ENCODE results near the gene ATP8A2. TPM values are rescaled to one million over a fixed set of nuclear protein-coding genes. Genes with fewer than 3 reads are reported as not detected.

Gene ATP8A2
- total and polyA plus RNA-seq, 12 donors = under 0.01 to 0.18 (median 0.10) TPM; not detected in 3

DNA sequence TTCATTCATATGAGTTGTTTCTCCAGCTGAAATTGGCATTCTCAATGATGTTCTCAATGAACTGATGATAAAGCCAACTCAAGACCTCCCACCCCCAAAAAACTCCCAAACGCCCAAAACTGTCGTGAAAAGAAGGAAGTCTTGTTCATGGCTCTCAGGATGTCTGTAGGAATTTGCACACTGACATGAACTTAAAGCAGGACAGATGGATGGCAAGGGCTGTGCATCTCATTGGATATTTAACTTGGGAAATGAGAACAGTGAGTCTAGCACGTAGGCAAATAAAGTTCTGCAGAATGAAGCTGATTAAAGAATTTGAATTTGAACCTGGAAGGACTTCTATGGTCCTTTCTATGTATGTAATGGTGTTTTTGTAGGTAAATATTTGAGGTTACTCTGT lies 374.4 kb downstream of the ATP8A2 start:
- Histone ChIP-seq H3K9me3 (no peaks in the 10 kb centered on the region), H3K27me3 (peaks cover 0 to 8% (median 0%) of the 10 kb centered on the region in 7 donors), H3K36me3 (no peaks in the 10 kb centered on the region), H3K27ac (no peak overlapping the region), H3K4me1 (no peaks in the 10 kb centered on the region), H3K4me3 (no peak overlapping the region)
- 85 to 90% methylated on average over 3 of the region's 3 CpGs for whole genome bisulfite sequencing, 2 donors
- no peak for DNase-seq
- TF ChIP-seq CTCF (IDR thresholded peaks at IDR 0.05) = no peak
- ATAC-seq = no peak
- intact Hi-C loops (cut with DNase I) = no loop called here

- ATAC-seq = peak; percentile 86 to 97 (median 93)
- 60 to 69% methylated on average over 8 of the region's 8 CpGs for WGBS, 2 donors
- Histone ChIP-seq H3K4me3 (no peak overlapping the region), H3K27ac (peak overlapping the region in 1 of 10 donors; percentile 43), H3K4me1 (peaks cover 0 to 19% (median 11%) of the 10 kb centered on the region in 9 donors), H3K27me3 (peaks cover 0 to 4% (median 0%) of the 10 kb centered on the region in 7 donors), H3K36me3 (no peaks in the 10 kb centered on the region), H3K9me3 (no peaks in the 10 kb centered on the region)
- intact Hi-C loops (cut with DNase I) = no loop called here
- peak; percentile 32 to 50 for DNase-seq
- no peak for TF ChIP-seq CTCF (IDR thresholded peaks at IDR 0.05)
Measured at GRCh38 chr13:25752957-25753551, 381.3 kb downstream of the ATP8A2 start.

- Histone ChIP-seq H3K9me3 (no peaks in the 10 kb centered on the region), H3K36me3 (no peaks in the 10 kb centered on the region), H3K27me3 (peaks cover 0 to 6% (median 0%) of the 10 kb centered on the region in 7 donors), H3K4me1 (peaks cover 0 to 19% (median 11%) of the 10 kb centered on the region in 9 donors), H3K4me3 (no peak overlapping the region), H3K27ac (no peak overlapping the region)
- DNase-seq (no peak), ATAC-seq (no peak)
- intact Hi-C loops (cut with DNase I) = no loop called here
- TF ChIP-seq CTCF (IDR thresholded peaks at IDR 0.05) = no peak
- WGBS, 2 donors = 79 to 81% methylated on average over 7 of the region's 7 CpGs
Measured at GRCh38 chr13:25753976-25754375, 382.2 kb downstream of the ATP8A2 start.

GRCh38 chr13:25756251-25756650 lies 384.5 kb downstream of the ATP8A2 start:
- Histone ChIP-seq H3K36me3 (no peaks in the 10 kb centered on the region), H3K27me3 (peaks cover 0 to 12% (median 3%) of the 10 kb centered on the region in 7 donors), H3K4me3 (no peak overlapping the region), H3K27ac (no peak overlapping the region), H3K9me3 (no peaks in the 10 kb centered on the region), H3K4me1 (peaks cover 0 to 19% (median 11%) of the 10 kb centered on the region in 9 donors)
- intact Hi-C loops (cut with DNase I) = no loop called here
- no peak for TF ChIP-seq CTCF (IDR thresholded peaks at IDR 0.05)
- 92% methylated on average over 5 of the region's 5 CpGs for WGBS, 2 donors
- ATAC-seq (no peak), DNase-seq (no peak)
